HepG2 (cell line): Measurements from ENCODE around the gene DMBT1.

Source experiments
- CTCF ChIP-seq: sonication (generic); formaldehyde crosslinking; IDR thresholded peaks from 2 replicates; pipeline ENCODE4 v1.5.0; 2020; ENCODE audit warnings: mild to moderate bottlenecking, missing genetic modification reagents, moderate library complexity
- E2F1 ChIP-seq: sonication (generic); formaldehyde crosslinking; IDR thresholded peaks from 2 replicates; pipeline ENCODE4 v1.5.0; 2020; ENCODE audit warnings: missing genetic modification reagents
- FIP1L1 ChIP-seq: fragments of 200-400 bp; formaldehyde crosslinking; IDR thresholded peaks from 2 replicates; pipeline ENCODE4 v1.6.1; 2018; ENCODE audit warnings: low read depth, mild to moderate bottlenecking, low read length, moderate library complexity, borderline replicate concordance; ENCODE audit not compliant: insufficient read depth
- FOXA1 ChIP-seq, 2 experiments: fragments of 450-650 bp in 1 of 2; sonication (generic) in 1 of 2; formaldehyde crosslinking in 1 of 2; IDR thresholded peaks; 2 replicates each; pipeline versions ENCODE4 v1.4.0 to v1.6.1; 2016 to 2020; ENCODE audit warnings: missing genetic modification reagents in 1 of 2
- KDM3A ChIP-seq: IDR thresholded peaks from 2 replicates; pipeline ENCODE4 v1.6.1; 2018; ENCODE audit warnings: low read depth, missing compliant biosample characterization
- MTA3 ChIP-seq: sonication (generic); formaldehyde crosslinking; IDR thresholded peaks from 2 replicates; pipeline ENCODE4 v1.4.0; 2020; ENCODE audit warnings: missing genetic modification reagents
- POLR2AphosphoS5 ChIP-seq: IDR thresholded peaks from 2 replicates; pipeline ENCODE4 v1.6.1; 2012; ENCODE audit warnings: low read depth, low read length
- REST ChIP-seq, 2 experiments: IDR thresholded peaks; 2 replicates each; pipeline ENCODE4 v1.6.1; 2011 to 2012; ENCODE audit warnings: low read length in 2 of 2, borderline replicate concordance in 1 of 2, low read depth in 1 of 2, mild to moderate bottlenecking in 1 of 2, moderate library complexity in 1 of 2
- RXRA ChIP-seq: sonication (generic); formaldehyde crosslinking; IDR thresholded peaks from 2 replicates; pipeline ENCODE4 v1.5.1; 2020; ENCODE audit warnings: missing genetic modification reagents
- SMAD3 ChIP-seq: sonication (generic); formaldehyde crosslinking; IDR thresholded peaks from 2 replicates; pipeline ENCODE4 v1.4.0; 2020; ENCODE audit warnings: missing genetic modification reagents
- TRAFD1 ChIP-seq: sonication (generic); formaldehyde crosslinking; IDR thresholded peaks from 2 replicates; pipeline ENCODE4 v1.5.1; 2020; ENCODE audit warnings: missing genetic modification reagents, mild to moderate bottlenecking, borderline replicate concordance
- USF2 ChIP-seq, 2 experiments: sonication (generic) in 1 of 2; formaldehyde crosslinking in 1 of 2; IDR thresholded peaks; 2 replicates each; pipeline versions ENCODE4 v1.5.1 to v1.6.1; 2011 to 2020; ENCODE audit warnings: borderline replicate concordance in 1 of 2, low read depth in 1 of 2, low read length in 1 of 2, mild to moderate bottlenecking in 1 of 2, missing genetic modification reagents in 1 of 2, moderate library complexity in 1 of 2
- ZKSCAN5 ChIP-seq: sonication (generic); formaldehyde crosslinking; IDR thresholded peaks from 2 replicates; pipeline ENCODE4 v1.5.1; 2020; ENCODE audit warnings: mild to moderate bottlenecking, missing genetic modification reagents
- ZNF274 ChIP-seq: sonication (generic); formaldehyde crosslinking; IDR thresholded peaks from 2 replicates; pipeline ENCODE4 v1.5.1; 2020; ENCODE audit warnings: mild to moderate bottlenecking, missing genetic modification reagents

GRCh38 chr10:122560279-122560804 lies at the start of gene DMBT1:
- TF ChIP-seq FOXA1 (IDR thresholded peaks at IDR 0.05): no peak
- no peak for TF ChIP-seq FOXA1 (CRISPR knock-in tag; IDR thresholded peaks at IDR 0.05)
- no peak for TF ChIP-seq REST (IDR thresholded peaks at IDR 0.05; ENCODE audit: borderline replicate concordance in 1 of 2, low read depth in 1 of 2, low read length in 2 of 2)
- TF ChIP-seq ZKSCAN5: no peak
- no peak for TF ChIP-seq SMAD3
- no peak for TF ChIP-seq USF2 (IDR thresholded peaks at IDR 0.05; ENCODE audit: low read depth, low read length)
- no peak for TF ChIP-seq USF2 (CRISPR knock-in tag; IDR thresholded peaks at IDR 0.05; ENCODE audit: borderline replicate concordance)
- TF ChIP-seq CTCF (CRISPR knock-in tag): no peak
- no peak for TF ChIP-seq KDM3A (CRISPR knock-in tag)
- no peak for TF ChIP-seq FIP1L1
- TF ChIP-seq E2F1: no peak
- no peak for TF ChIP-seq TRAFD1 (CRISPR knock-in tag)
- TF ChIP-seq ZNF274 (CRISPR knock-in tag): no peak
- TF ChIP-seq MTA3 (CRISPR knock-in tag): no peak
- no peak for TF ChIP-seq RXRA (CRISPR knock-in tag)
- TF ChIP-seq POLR2AphosphoS5: no peak
